ENCODE measurements around the gene SLC17A6.

DNA sequence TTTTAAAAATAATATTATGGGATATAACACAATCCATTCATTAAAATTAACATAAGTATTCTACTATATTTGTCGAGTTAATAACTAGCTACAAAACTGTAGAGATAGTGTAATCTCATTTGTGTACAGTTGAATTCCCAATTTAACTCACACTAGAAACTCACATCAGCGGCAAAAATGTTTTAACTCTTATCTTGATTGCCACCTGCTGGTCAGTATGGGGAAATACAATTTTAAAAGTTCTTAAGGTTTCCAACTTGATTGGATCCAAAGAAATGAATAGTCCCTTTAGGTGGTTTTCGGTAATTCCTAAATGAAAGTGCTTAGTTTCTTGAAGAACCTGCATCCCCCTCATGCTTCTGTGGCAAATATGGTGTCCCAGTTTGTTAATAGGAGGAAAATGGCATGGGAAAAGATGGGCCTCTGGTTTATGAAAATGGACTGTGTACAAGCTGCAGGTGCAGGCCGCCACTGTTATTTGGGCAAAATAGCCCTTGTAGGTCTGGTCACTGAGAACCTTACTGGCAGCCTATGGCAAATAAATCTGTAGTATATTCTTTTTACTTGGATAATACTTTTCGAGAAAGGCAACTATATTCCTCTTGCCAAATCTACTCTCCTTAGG, 33.7 kb upstream of the SLC17A6 start:
- TF ChIP-seq, protein P1, sequence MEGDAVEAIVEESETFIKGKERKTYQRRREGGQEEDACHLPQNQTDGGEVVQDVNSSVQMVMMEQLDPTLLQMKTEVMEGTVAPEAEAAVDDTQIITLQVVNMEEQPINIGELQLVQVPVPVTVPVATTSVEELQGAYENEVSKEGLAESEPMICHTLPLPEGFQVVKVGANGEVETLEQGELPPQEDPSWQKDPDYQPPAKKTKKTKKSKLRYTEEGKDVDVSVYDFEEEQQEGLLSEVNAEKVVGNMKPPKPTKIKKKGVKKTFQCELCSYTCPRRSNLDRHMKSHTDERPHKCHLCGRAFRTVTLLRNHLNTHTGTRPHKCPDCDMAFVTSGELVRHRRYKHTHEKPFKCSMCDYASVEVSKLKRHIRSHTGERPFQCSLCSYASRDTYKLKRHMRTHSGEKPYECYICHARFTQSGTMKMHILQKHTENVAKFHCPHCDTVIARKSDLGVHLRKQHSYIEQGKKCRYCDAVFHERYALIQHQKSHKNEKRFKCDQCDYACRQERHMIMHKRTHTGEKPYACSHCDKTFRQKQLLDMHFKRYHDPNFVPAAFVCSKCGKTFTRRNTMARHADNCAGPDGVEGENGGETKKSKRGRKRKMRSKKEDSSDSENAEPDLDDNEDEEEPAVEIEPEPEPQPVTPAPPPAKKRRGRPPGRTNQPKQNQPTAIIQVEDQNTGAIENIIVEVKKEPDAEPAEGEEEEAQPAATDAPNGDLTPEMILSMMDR (IDR thresholded peaks at IDR 0.05; ENCODE audit: low read length): peak; percentile 61
- TF ChIP-seq EZH2phosphoT487 (IDR thresholded peaks at IDR 0.05; ENCODE audit: low read length): no peak

Data from MM.1S (cell line).